ENCODE results near the gene SYK.

DNA sequence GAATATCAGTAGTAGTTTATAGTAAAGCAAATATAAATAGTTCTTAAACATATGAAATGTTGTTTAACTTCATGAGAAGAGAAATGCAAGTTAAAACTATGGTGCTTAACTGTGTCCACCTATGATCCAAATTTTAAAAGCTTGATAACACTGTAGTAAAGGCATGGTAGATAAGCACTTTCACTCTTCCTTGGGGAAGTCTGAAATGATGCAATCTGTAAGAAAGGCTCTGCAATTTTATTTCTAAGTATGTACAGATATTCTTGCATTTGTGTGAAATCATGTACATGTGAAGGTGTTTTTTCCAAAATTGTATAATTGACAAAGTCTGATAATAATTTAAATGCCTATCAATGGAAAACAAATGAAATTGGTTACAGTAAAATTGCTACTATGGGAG is 66.9 kb downstream of the SYK start:
- TF ChIP-seq EZH2 (IDR thresholded peaks at IDR 0.05; ENCODE audit: borderline replicate concordance, low read depth, low read length, severe bottlenecking) = no peak
- TF ChIP-seq, protein P1, sequence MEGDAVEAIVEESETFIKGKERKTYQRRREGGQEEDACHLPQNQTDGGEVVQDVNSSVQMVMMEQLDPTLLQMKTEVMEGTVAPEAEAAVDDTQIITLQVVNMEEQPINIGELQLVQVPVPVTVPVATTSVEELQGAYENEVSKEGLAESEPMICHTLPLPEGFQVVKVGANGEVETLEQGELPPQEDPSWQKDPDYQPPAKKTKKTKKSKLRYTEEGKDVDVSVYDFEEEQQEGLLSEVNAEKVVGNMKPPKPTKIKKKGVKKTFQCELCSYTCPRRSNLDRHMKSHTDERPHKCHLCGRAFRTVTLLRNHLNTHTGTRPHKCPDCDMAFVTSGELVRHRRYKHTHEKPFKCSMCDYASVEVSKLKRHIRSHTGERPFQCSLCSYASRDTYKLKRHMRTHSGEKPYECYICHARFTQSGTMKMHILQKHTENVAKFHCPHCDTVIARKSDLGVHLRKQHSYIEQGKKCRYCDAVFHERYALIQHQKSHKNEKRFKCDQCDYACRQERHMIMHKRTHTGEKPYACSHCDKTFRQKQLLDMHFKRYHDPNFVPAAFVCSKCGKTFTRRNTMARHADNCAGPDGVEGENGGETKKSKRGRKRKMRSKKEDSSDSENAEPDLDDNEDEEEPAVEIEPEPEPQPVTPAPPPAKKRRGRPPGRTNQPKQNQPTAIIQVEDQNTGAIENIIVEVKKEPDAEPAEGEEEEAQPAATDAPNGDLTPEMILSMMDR (IDR thresholded peaks at IDR 0.05; ENCODE audit: borderline replicate concordance, extremely low read depth, low read length, poor library complexity, severe bottlenecking) = no peak

All from DND-41 (cell line).